Neuron (in vitro differentiated cells): Measurements from ENCODE around the gene CLPX.
A peak's percentile ranks its signal among the peaks of the same experiment; 100 is the strongest.
"Not testable (repeated sequence)": the region's sequence is repeated elsewhere in the genome, so short reads cannot be mapped to it uniquely, and the experiment has no call there.

Experiments
- H2AFZ ChIP-seq: one replicate; pipeline ENCODE4 v1.6.1; 2013; ENCODE audit warnings: low read depth, mild to moderate bottlenecking, inconsistent platforms, low read length, moderate library complexity
- H3K27me3 ChIP-seq: one replicate; pipeline ENCODE4 v1.6.1; 2013; ENCODE audit warnings: low read length; ENCODE audit not compliant: insufficient read depth
- H3K36me3 ChIP-seq: one replicate; pipeline ENCODE4 v1.6.1; 2013; ENCODE audit warnings: low read length; ENCODE audit not compliant: insufficient read depth
- H3K4me1 ChIP-seq: one replicate; pipeline ENCODE4 v1.6.1; 2013; ENCODE audit warnings: low read length; ENCODE audit not compliant: insufficient read depth
- H3K4me3 ChIP-seq: 2 replicates; pipeline ENCODE4 v1.5.1; 2013; ENCODE audit warnings: mild to moderate bottlenecking, low read length, moderate library complexity
- H3K9me3 ChIP-seq: one replicate; pipeline ENCODE4 v1.6.1; 2013; ENCODE audit warnings: low read length

The CLPX gene

GRCh38 chr15:65137089-65137488, 48.1 kb downstream of the CLPX start:
- not testable (repeated sequence) for H3K4me3 ChIP-seq, H2AFZ ChIP-seq, H3K36me3 ChIP-seq, H3K9me3 ChIP-seq, H3K27me3 ChIP-seq
- peaks cover 11% of the 10 kb centered on the region for H3K4me1 ChIP-seq

- H3K36me3 ChIP-seq = peaks cover 12% of the 10 kb centered on the region
- H3K9me3 ChIP-seq = no peaks in the 10 kb centered on the region
- H3K4me3 ChIP-seq = peak overlapping the region; percentile 94
- H3K4me1 ChIP-seq = peaks cover 14% of the 10 kb centered on the region
- no peak overlapping the region for H2AFZ ChIP-seq
- H3K27me3 ChIP-seq = no peaks in the 10 kb centered on the region
Observed at GRCh38 chr15:65134538-65134937, 50.6 kb downstream of the CLPX start.

DNA sequence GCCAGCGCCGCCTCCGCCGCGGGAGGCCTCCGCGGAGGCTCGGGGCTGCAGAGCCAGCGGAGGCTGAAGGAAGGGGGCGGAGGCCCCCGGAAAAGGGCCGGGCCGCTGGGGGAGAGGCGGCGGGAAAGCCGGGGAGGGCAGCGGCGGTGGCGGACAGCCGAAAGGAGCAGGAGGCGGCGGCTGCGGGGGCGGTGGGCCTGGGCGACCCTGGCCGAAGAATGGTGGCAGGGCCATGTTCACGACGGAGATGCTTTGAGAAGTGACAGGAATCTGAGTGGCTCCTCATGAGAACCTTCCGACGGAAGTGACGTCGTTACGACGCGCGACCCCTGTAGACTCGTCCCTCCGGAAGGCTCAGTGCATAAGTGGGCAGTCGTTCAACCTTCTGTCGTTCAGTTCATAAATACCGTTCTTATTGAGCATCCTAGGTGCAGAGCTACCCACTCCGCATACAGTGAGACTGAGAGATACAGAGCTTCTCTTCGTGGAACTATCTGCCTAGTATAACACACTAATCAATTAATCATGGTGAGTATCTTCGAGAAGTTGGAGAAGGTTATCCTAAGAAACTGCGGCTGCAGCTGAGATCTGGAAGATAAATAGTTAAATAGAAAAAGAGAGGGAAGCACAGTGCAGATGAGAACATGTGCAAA, 51.5 kb downstream of the CLPX start, which contains the start of gene PDCD7:
Gene PDCD7, minus strand, starts transcription at position 261 of the 653 bp plus-strand sequence. Its CDS starts 27 bp downstream, at position 234.
- peak within 1 kb of the TSS; percentile 30 for H2AFZ ChIP-seq
- no peaks in the 10 kb centered on the region for H3K9me3 ChIP-seq
- peak within 1 kb of the TSS; percentile 94 for H3K4me3 ChIP-seq
- H3K36me3 ChIP-seq = peaks cover 20% of the 10 kb centered on the region
- H3K4me1 ChIP-seq = peaks cover 14% of the 10 kb centered on the region
- no peaks in the 10 kb centered on the region for H3K27me3 ChIP-seq

DNA sequence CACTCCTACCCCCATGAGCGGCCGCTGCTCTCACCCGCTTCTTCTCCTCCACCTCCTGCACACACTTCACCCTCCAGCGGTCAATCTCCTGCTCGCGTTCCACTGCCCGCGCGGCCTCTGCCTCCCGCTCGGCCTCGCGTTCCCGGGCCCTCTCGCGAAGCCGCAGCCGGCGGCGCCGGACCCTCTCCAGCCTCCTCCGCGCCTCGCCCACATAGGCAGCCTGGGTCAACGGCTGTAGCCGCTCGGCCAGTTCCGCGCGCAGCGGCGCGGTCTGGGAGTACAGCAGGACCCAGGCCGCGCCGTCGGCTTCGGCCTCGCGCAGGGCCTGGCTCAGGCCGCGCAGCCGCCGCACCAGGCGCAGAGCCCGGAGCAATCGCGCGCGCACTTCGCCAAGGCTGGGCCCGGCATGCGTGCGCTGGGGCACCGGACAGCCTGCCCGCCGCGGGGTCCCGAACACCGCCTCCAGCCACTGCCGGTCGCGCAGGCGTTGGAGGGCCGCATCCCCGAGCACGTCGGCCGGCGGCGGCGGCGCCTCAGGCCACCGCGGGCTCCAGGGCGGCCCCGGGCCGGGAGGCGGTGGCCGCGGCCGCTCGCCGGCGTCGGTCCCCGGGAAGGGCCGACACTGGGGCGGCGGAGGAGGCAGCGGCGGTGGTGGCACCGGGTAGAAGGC, 52.1 kb downstream of the CLPX start:
- Histone ChIP-seq H3K27me3 (no peaks in the 10 kb centered on the region), H3K9me3 (no peaks in the 10 kb centered on the region)

DNA sequence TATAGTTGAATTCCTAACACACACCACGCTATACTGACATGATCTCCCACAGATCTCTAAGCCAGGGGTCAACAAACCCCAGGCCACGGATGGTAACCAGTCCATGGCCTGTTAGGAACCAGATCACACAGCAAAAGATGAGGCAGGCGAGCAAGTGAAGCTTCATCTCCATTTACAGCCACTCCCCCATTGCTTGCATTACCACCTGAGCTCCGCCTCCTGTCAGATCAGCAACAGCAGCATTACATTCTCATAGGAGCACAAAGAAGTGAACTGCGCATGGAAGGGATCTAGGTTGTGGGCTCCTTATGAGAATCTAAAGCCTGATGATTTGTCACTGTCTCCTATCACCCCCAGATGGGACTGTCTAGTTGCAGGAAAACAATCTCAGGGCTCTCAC, 54.2 kb downstream of the CLPX start:
- Histone ChIP-seq H3K9me3 (no peaks in the 10 kb centered on the region), H3K27me3 (no peaks in the 10 kb centered on the region), H3K4me1 (peaks cover 14% of the 10 kb centered on the region), H3K4me3 (no peak overlapping the region), H3K36me3 (peaks cover 40% of the 10 kb centered on the region), H2AFZ (no peak overlapping the region)

More for the DNA sequence above, 52.1 kb downstream of the CLPX start:
- Histone ChIP-seq H2AFZ (peak overlapping the region; percentile 30), H3K4me3 (peak overlapping the region; percentile 94), H3K4me1 (peaks cover 14% of the 10 kb centered on the region), H3K36me3 (peaks cover 27% of the 10 kb centered on the region)

GRCh38 chr15:65115542-65115941, 69.6 kb downstream of the CLPX start:
- Histone ChIP-seq H3K9me3 (no peaks in the 10 kb centered on the region), H3K36me3 (peaks cover 73% of the 10 kb centered on the region), H2AFZ (no peak overlapping the region)

GRCh38 chr15:65115086-65115485, 70.1 kb downstream of the CLPX start, which contains the start of gene UBAP1L:
Gene UBAP1L, minus strand, starts transcription at chr15:65115200. Its CDS starts 8,985 bp downstream, at chr15:65106215.
- Histone ChIP-seq H3K4me3 (no peak within 1 kb of the TSS), H3K36me3 (peaks cover 72% of the 10 kb centered on the region), H3K27me3 (no peaks in the 10 kb centered on the region), H3K4me1 (no peaks in the 10 kb centered on the region), H3K9me3 (no peaks in the 10 kb centered on the region), H2AFZ (no peak within 1 kb of the TSS)

More at GRCh38 chr15:65115542-65115941, 69.6 kb downstream of the CLPX start:
- H3K27me3 ChIP-seq = no peaks in the 10 kb centered on the region
- H3K4me1 ChIP-seq = no peaks in the 10 kb centered on the region
- no peak overlapping the region for H3K4me3 ChIP-seq

- Histone ChIP-seq H3K27me3 (no peaks in the 10 kb centered on the region), H3K4me1 (no peaks in the 10 kb centered on the region), H3K4me3 (no peak overlapping the region), H3K9me3 (no peaks in the 10 kb centered on the region), H2AFZ (no peak overlapping the region), H3K36me3 (peaks cover 46% of the 10 kb centered on the region)
Observed at GRCh38 chr15:65110676-65111292, 74.4 kb downstream of the CLPX start.

DNA sequence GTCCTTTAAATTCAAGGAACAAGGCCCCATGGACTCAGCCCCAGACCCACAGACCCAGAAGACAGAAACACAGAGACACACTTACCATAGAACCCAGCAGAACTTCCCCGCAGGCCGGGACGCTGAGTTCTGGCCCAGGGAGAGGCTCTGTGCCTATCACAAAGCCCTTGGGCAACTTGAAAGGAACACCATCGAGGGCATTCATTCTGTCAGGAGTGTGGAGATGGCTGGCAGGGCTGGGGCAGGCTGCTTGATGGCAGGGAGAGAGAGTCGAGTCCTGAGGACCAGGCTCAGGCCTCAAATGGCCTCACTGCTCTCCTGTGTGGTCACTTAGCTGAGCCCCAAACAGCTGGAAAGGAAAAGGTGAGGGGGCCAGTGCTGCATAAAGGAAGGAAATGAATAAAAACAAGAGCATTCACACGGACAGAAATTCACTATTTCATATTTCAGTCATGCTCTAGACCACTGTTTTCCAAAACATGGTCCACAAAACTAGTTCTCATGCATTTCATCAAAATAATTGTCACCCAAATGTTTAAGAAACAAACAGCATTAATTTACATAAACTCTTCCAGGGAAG, 79.0 kb downstream of the CLPX start:
- Histone ChIP-seq H2AFZ (no peak overlapping the region), H3K36me3 (peaks cover 23% of the 10 kb centered on the region), H3K9me3 (no peaks in the 10 kb centered on the region), H3K4me1 (no peaks in the 10 kb centered on the region), H3K4me3 (no peak overlapping the region), H3K27me3 (no peaks in the 10 kb centered on the region)

GRCh38 chr15:65105038-65105437, 80.1 kb downstream of the CLPX start:
- Histone ChIP-seq H3K4me3 (no peak overlapping the region), H3K36me3 (peaks cover 28% of the 10 kb centered on the region), H2AFZ (no peak overlapping the region), H3K27me3 (no peaks in the 10 kb centered on the region), H3K9me3 (no peaks in the 10 kb centered on the region), H3K4me1 (no peaks in the 10 kb centered on the region)

DNA sequence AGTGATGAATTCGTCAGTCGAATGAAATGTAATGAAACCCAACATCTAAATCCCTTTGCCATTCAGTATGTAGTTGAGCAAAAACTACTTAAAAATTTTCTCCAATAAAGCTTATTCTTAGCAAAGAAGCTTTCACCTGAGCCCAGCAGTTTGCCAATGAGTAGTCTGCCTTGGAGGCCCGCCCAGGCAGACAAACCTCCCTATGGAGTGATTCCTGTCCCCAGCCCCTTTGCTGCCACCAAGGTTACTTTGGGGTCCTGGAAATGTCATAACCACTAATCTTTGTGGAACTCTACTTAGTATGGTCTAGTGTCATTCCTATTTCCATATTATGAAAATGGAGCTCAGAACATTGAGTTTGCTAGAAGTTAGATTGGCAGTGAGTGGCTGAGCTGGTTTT, 82.2 kb downstream of the CLPX start:
- Histone ChIP-seq H2AFZ (no peak overlapping the region), H3K4me1 (no peaks in the 10 kb centered on the region), H3K4me3 (no peak overlapping the region), H3K36me3 (peaks cover 43% of the 10 kb centered on the region), H3K9me3 (no peaks in the 10 kb centered on the region), H3K27me3 (no peaks in the 10 kb centered on the region)

DNA sequence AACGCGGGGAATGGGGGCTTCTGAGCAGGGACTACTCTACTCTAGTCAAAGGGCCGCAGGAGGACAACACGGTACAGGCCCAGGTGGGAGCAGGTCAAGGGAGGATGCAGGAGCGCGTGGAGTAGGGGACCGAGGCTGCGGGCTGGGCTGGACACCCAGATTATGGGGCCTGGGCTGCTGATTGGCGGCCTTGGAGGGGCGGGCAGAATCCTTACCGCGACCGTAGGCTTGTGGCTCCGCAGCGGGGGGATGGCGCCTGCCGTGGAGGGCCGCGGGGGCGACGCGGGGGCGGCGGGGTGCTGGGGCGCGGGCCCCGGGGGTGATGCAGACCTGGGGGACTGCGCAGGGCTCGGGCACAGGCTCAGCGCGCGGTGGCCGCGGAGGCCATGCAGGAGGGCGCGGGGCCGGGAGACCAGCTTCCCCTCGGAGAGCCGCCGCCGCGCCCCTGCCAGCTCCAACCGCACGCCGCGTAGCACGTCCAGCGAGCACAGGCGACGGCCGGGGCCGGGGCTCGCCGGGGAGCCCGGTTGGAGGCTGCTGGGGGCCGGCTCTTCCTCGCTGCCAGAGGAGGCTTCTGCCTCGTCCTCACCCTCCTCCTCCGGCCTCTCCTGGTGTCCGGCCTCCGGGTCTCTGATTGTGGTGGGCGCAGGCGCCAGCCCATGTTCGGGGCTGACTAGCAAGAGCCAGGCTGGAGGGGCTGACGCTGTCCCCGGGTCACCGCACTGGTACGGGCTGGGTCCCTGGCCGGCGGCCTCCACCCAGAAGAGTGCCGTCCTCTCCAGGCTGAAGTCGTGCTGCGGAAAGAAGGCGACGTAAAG, 83.0 kb downstream of the CLPX start:
- Histone ChIP-seq H2AFZ (no peak overlapping the region), H3K4me1 (no peaks in the 10 kb centered on the region), H3K9me3 (no peaks in the 10 kb centered on the region), H3K36me3 (peaks cover 49% of the 10 kb centered on the region), H3K4me3 (no peak overlapping the region), H3K27me3 (no peaks in the 10 kb centered on the region)
